ENCODE data around the gene FER.
"Not testable (repeated sequence)": the region's sequence is repeated elsewhere in the genome, so short reads cannot be mapped to it uniquely, and the experiment has no call there.

The FER gene

DNA sequence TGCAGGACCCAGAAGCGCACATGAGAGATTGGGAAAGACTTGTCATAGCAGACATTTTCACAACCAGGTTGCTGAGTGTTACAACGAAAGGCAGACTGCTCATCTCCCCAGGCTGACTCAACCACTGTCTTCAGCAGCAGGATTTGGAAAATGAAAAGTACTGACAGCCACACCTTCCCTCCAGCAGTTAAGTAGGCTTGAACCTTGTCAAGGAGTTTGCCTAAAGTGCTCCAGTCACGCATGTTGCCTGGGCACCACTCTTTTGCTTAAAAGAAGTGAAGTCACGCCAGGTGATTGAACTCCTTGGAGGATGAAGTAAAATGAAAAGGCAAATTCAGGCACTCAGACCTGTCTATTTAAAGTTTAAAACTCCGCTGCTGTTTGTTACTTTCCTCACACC lies 304.5 kb downstream of the FER start:
- not testable (repeated sequence) for DNase-seq

DNA sequence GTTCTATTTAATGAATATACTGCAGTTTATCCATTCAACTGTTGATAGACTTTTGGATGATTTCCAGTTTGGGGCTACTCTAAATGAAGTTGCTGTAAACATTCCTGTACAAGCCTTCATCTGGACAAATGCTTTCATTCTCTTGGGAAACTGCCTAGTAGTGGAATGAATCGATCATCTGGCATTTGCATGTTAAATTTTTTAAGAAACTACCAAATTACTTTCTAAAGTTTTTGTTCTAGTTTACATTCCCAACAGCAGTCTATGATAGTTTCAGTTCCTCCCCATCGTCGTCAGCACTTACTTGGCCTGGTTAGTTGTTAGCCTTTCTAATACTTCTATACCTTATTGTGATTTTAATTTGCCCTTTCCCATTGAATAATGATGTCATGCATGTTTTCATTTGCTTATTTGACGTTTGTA lies 306.3 kb downstream of the FER start:
- DNase-seq, result no peak

DNA sequence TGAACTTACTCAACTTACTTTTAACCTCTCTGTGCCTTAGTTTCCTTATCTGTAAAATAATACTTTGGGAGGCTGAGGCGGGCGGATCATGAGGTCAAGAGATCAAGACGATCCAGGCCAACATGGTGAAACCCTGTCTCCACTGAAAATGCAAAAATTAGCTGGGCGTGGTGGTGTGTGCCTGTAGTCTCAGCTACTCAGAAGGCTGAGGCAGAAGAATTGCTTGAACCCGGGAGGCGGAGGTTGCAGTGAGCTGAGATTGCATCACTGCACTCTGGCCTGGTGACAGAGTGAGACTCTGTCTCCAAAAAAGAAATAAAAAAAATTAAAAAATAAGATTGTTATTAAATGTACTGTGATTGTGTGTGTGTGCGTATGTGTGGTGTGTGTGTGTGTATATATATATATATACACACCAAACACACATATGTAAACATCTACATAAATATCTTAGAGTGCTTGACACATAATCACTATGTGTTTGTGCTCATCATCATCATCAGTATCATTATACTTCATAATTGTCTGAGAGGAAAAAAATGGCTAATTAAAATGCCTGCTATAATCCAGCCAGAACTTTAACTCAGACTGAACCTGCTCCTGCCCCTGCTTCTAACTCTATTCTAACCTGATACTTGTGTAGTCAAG lies 312.8 kb downstream of the FER start:
- DNase-seq, result no peak

GRCh38 chr5:109062664-109063063 lies 315.0 kb downstream of the FER start:
- no peak for DNase-seq

DNA sequence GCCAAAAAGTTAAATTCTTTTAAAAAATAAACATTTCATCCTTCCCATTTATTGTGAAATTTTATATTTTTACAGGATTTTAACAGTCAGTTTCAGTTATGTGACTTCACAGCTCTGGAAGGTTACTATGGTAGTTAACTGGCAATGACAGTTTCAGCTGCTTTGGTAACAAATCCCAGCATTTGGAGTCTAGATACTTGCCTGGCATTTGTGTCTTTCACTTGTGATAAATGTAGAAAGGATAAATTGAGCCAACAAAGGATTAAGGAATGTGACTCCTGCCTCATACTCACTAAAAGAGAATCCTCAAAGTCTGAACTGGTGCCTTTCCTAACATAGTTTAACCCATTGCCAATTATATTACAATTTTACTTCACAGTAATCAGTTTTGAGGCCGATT lies 315.5 kb downstream of the FER start:
- DNase-seq, result no peak

DNA sequence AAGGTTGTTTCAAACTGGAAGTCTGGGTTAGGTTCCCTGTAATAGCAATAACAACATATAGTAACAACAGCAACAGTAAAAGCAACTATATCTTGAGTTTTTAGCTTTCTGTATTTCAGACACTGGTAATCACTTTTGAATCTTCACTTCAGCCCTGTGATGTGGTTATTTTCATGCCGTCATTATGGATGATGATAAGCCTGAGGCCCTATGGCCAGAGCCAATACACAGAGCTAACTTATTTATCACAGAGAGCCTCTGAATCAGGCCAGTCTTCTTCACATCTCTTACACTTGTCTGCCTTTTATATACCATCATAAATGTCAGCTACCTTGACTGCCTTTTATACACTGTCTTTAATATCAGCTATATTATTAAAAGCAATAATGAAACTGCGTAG lies 329.0 kb downstream of the FER start:
- no peak for DNase-seq

- no peak for DNase-seq
Measured at GRCh38 chr5:109078448-109078847, 330.8 kb downstream of the FER start.

DNA sequence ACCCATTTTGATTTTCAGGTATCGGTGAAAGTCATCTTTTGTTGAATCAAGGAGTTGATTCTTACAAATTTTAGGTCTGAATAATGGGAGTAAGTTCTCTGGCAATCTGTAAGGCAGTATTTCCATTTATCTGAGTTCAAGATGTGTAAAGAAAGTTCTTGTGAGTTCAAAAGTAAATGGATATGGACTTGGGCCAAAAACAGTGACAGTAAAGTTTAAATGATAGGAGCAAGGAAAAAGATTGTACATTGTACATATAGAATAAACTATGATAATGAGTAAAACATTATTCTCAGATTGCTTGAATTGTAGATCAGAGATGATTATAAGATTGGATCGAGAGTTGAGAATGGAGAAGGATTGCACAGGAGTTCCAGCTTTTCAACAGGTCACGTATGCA lies 332.8 kb downstream of the FER start:
- no peak for DNase-seq

GRCh38 chr5:109080896-109081295 lies 333.2 kb downstream of the FER start:
- DNase-seq, result no peak

DNA sequence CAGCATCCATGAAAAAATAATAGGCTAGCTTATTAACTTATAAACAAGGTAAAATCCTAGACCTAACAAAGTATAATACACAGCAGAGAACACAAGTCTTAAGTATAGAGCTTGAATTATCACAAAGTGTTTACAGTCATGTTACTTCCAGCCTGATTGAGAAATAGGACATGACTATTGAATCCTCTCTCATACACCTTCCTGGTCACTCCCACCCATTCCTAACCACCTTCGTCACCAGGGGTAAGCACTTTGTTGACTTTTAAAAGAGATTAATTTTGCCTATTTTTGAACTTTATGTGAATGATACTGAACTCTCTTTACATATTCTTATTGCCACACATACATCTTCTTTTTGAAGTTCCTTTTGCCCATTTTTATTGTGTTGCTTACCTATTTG lies 336.2 kb downstream of the FER start:
- DNase-seq, result no peak

- no peak for DNase-seq
Measured at GRCh38 chr5:109089191-109089590, 341.5 kb downstream of the FER start.

DNA sequence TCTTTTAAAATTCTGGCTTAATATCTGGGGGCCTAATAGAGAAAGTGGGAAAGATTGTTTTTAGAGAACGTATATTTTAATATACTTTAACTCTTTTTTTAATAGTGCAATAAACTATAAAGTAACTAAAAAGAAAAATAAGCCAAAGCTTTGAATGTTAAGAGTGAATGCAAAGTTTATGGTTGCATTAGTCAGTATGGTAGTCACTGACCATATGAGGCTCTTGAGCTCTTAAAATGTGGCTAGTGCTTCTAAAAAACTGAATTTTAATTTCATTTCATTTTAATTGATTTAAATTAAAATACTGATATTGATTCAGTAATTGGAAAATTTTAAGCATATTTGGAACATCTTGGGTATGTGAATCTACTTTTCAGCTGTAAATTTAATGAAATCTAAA lies 351.4 kb downstream of the FER start:
- DNase-seq, result no peak

GRCh38 chr5:109100971-109101370 lies 353.3 kb downstream of the FER start:
- DNase-seq, result no peak

DNA sequence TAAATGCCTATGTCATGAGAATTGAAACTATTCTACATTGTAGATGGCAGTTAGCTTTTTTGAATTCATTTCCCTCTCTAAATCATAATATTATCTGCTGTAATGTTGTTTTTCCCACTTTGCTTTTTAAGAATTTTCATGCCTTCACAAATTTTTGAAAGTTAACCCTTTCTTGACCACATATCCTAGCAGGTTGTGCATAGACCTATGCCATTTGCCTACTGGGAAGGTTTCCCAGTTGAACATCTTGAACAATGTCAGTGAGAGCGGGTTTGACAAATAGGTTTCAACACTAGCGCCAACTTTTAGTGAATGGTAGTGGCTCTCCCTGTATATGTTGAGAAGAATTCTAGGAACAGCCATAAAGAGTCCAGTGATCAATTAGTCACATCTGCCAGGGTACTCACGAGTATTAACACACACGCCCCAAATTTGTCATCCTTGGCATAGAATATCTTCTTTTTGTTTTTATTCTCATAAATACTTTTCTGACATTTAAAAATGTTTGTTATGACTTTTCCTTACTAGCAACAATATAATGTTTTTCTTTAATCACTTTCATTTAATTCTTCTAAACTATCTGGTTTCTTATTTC lies 354.5 kb downstream of the FER start:
- no peak for DNase-seq

DNA sequence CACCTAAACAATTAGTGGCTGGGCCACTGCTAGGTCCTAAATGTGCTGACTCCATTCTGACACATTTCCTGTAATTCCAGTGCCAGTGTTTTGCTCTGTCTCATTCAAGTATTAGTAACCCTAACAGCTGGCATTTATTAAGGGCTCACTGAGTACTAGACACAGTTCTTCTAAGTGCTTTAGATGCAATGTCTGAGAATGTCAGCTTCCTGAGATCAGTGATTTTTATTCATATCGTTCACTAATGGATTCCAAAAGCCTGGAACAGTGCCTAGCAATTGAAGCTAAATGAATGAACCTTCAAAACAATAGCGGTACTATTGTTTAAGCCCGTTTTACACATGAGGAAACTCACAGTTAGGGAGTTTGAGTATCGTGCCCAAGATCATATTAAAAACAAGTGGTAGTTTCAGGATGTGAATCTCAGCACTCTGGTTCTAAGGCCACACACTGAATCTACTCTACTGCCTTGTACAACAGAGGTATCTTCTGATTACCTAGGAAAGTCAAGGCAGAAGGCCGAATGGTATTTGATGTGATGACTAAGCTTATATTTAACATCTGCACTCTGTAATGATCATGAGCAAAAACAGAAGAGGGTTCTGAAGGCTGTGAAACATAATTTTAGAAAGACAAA lies 358.1 kb downstream of the FER start:
- DNase-seq, result no peak

DNA sequence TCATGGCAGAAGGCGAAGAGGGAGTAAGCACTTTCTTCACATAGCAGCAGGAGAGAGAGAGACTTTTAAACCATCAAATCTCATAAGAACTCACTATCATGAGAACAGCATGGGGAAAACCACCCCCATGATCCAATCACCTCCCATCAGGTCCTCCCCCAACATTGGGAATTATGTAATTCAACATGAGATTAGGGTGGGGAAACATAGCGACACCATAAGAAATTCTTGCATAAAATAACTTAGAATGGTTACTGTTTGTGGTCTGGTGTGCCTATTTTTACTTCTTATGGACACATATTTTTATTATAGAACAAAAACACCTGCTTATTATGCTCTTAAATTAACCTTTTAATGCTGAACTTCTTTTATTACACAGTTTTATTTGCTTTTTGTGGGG lies 364.0 kb downstream of the FER start:
- DNase-seq, result no peak

- DNase-seq, result no peak
Measured at GRCh38 chr5:109113608-109114007, 365.9 kb downstream of the FER start.

- no peak for DNase-seq
Measured at GRCh38 chr5:109121225-109121624, 373.5 kb downstream of the FER start.

DNA sequence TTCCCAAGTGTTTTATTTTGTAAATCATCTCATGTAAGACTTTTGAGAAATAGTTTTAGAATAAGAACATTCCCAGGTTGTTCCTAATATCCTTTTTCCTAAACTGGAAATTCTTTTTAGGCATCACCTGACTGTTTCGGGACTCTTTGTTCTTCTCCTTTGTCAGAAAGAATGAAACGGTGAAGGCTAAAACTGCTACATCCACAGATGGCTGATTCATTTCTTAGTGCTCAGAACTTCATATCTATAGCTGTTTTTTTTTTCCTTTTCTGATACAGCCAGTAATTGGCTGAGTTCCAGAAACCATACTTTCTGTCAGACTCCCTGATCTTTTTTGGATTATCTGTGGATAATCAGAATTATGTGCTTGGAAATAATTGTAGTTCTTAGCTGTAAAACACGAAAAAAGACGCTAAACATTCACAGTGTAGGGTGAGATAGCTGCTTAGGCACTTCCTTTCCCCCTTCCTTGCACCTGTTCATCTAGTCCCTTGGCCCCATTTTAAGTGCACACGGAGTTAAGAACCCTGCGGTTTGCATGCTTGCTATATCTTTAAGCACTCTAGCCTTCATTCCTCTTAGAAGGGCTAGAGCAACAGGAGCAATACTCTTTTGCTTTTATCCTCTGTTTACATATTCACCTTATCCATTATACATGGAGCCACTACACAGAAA lies 378.2 kb downstream of the FER start:
- no peak for DNase-seq

DNA sequence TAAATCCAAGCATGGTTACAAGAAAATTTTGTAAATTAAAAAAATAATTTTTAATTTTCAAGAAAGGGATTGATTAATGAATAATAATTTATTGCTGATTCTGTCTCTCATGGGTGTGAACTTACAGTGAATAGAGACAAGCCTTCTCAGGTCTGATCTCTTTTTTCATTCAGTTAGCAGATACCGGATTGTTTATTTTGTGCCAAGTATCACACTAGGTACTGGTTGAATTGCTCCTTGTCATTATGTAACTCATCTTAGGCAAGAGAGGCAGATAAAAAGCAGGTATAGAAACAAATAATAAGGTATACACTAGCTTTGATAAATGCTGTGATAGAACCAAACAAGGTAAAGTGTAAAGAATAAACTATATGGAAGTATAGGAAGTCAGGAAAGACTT lies 378.8 kb downstream of the FER start:
- DNase-seq, result no peak

GRCh38 chr5:109136906-109137305 lies 389.2 kb downstream of the FER start:
- DNase-seq, result no peak

- no peak for DNase-seq
Measured at GRCh38 chr5:109141222-109142200, 393.8 kb downstream of the FER start.

DNA sequence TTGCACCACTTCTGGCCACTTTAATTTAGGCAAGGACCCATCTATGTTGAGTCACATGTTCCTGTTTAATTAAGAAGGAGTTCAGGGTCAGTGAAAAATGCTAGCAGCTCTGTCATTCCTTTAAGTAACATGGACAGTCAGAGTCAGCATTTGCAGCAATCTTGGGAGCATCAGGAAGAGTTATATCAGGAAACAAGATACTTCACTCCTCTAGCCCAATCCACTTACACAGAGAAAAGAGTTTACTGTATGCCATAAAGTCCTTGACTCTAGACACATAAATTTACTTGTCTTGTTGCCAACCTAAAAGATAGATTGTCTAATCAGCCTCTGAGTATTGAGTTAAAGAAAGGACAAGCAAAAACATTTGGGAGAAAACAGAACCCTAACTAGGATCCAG lies 395.3 kb downstream of the FER start:
- DNase-seq, result no peak

Data from stimulated activated CD4-positive, alpha-beta T cell treated with anti-CD3 and anti-CD28 coated beads, Interleukin-15, amount 100 ng/mL, for 24 hours (primary cell).